HCT116 (cell line): ENCODE results near the gene S100A11. TPM values are rescaled to one million over a fixed set of nuclear protein-coding genes. Genes with fewer than 3 reads are reported as not detected.

Experiments
- ATAC-seq: fragments of 200-7000 bp; cut with Tn5 transposase; 2 replicates; pipeline ENCODE4 v1.9.1; 2020; ENCODE audit warnings: mild to moderate bottlenecking, moderate library complexity
- BruUV-seq: library from RNA; stranded (reverse); fragments of 400-500 nt; replicated peaks from 2 replicates; lab custom pipeline; 2021; lab: Mats Ljungman, UMichigan
- CTCF ChIA-PET: fragments of 300-600 bp; sonication (Branson Sonifier 250); formaldehyde crosslinking; loops from one replicate; lab custom pipeline; 2021; ENCODE audit warnings: antibody characterized with exemption; lab: Charles Lee
- POLR2A ChIA-PET: fragments of 300-600, 350-600 bp; sonication (Branson Sonifier 250); formaldehyde crosslinking; loops from one replicate; lab custom pipeline; 2021; ENCODE audit warnings: antibody characterized with exemption; lab: Charles Lee
- RAD21 ChIA-PET, 2 experiments: fragments of 300-600 bp; sonication (Branson Sonifier 250); formaldehyde crosslinking; loops; one replicate each; lab custom pipeline; 2023; ENCODE audit warnings: low total read pairs in 2 of 2; ENCODE audit not compliant: uncharacterized antibody in 2 of 2, unreplicated experiment in 2 of 2, low non-redundant PET in 1 of 2; lab: Charles Lee
- DNase-seq: peaks from one replicate; pipeline ENCODE4 v3.0.0-alpha.2; 2010; ENCODE audit warnings: low read depth, low spot score
- H2AFZ ChIP-seq: fragments of 200-600 bp; shearing (Covaris generic), sonication (generic); 2 replicates; pipeline ENCODE4 v1.6.1; 2017; ENCODE audit warnings: low read depth, mixed run types, mixed read lengths, antibody characterized with exemption, low read length; ENCODE audit not compliant: poor library complexity, severe bottlenecking
- H3K27ac ChIP-seq: 2 replicates; pipeline ENCODE4 v1.5.1; 2012; ENCODE audit warnings: low read depth, low read length
- H3K27me3 ChIP-seq: fragments of 200-600 bp; sonication (generic); 2 replicates; pipeline ENCODE4 v1.6.1; 2016; ENCODE audit warnings: mixed run types, low read length, mixed read lengths; ENCODE audit not compliant: insufficient read depth
- H3K36me3 ChIP-seq, 2 experiments: fragments of 200-500 bp in 1 of 2; fragments of 200-600 bp in 1 of 2; sonication (Bioruptor generic) in 1 of 2; sonication (generic) in 1 of 2; 2 replicates each; pipeline versions ENCODE4 v1.5.1 to v1.6.1; 2014 to 2016; ENCODE audit warnings: low read length in 2 of 2, inconsistent platforms in 1 of 2, mixed read lengths in 1 of 2, mixed run types in 1 of 2; ENCODE audit not compliant: insufficient read depth in 2 of 2, control insufficient read depth in 1 of 2
- H3K4me1 ChIP-seq, 2 experiments: fragments of 200-600 bp in 1 of 2; sonication (generic) in 1 of 2; 2 replicates each; pipeline versions ENCODE4 v1.5.1 to v1.6.1; 2012 to 2017; ENCODE audit warnings: low read length in 2 of 2, inconsistent platforms in 1 of 2, mild to moderate bottlenecking in 1 of 2, mixed read lengths in 1 of 2, mixed run types in 1 of 2, moderate library complexity in 1 of 2; ENCODE audit not compliant: insufficient read depth in 2 of 2, control insufficient read depth in 1 of 2
- H3K4me2 ChIP-seq: fragments of 200-600 bp; sonication (generic); 2 replicates; pipeline ENCODE4 v1.6.1; 2017; ENCODE audit warnings: mixed run types, low read length, mixed read lengths
- H3K4me3 ChIP-seq, 2 experiments: fragments of 200-600 bp in 1 of 2; sonication (generic) in 1 of 2; replicated peaks in 1 of 2; 2 replicates each; pipeline ENCODE4 v1.5.1; 2011 to 2016; ENCODE audit warnings: low read length in 2 of 2, control low read depth in 1 of 2, low read depth in 1 of 2, mild to moderate bottlenecking in 1 of 2, mixed read lengths in 1 of 2, mixed run types in 1 of 2
- H3K79me2 ChIP-seq: fragments of 200-600 bp; sonication (generic); 2 replicates; pipeline ENCODE4 v1.6.1; 2017; ENCODE audit warnings: mild to moderate bottlenecking, mixed run types, low read length, moderate library complexity, mixed read lengths; ENCODE audit not compliant: insufficient read depth
- H3K9ac ChIP-seq: fragments of 200-600 bp; sonication (generic); 2 replicates; pipeline ENCODE4 v1.6.1; 2016; ENCODE audit warnings: low read length, mixed read lengths
- H3K9me2 ChIP-seq: fragments of 200-600 bp; sonication (generic), shearing (Covaris generic); 2 replicates; pipeline ENCODE4 v1.6.1; 2017; ENCODE audit warnings: mixed run types, mild to moderate bottlenecking, moderate library complexity; ENCODE audit not compliant: insufficient read depth
- H3K9me3 ChIP-seq, 2 experiments: fragments of 200-500 bp in 1 of 2; fragments of 200-600 bp in 1 of 2; sonication (Bioruptor generic) in 1 of 2; sonication (generic) in 1 of 2; 2 replicates each; pipeline ENCODE4 v1.6.1; 2014 to 2017; ENCODE audit warnings: low read length in 2 of 2, mixed read lengths in 2 of 2, inconsistent platforms in 1 of 2, low read depth in 1 of 2, mild to moderate bottlenecking in 1 of 2, mixed run types in 1 of 2, moderate library complexity in 1 of 2; ENCODE audit not compliant: control insufficient read depth in 1 of 2, insufficient read depth in 1 of 2
- H4K20me1 ChIP-seq: fragments of 200-600 bp; sonication (generic), shearing (Covaris generic); 2 replicates; pipeline ENCODE4 v1.6.1; 2017; ENCODE audit warnings: mixed run types, mild to moderate bottlenecking, moderate library complexity; ENCODE audit not compliant: insufficient read depth
- ATF3 ChIP-seq: IDR thresholded peaks from 2 replicates; pipeline ENCODE4 v1.6.1; 2012
- CBX3 ChIP-seq: IDR thresholded peaks from 2 replicates; pipeline ENCODE4 v1.6.1; 2012; ENCODE audit warnings: low read depth
- CEBPB ChIP-seq: IDR thresholded peaks from 2 replicates; pipeline ENCODE4 v1.6.1; 2012; ENCODE audit warnings: low read depth
- EZH2phosphoT487 ChIP-seq: fragments of 200-600 bp; IDR thresholded peaks from 2 replicates; pipeline ENCODE4 v1.6.1; 2018; ENCODE audit warnings: antibody characterized with exemption, borderline replicate concordance
- FOSL1 ChIP-seq: IDR thresholded peaks from 2 replicates; pipeline ENCODE4 v1.6.1; 2012; ENCODE audit warnings: low read depth
- POLR2A ChIP-seq: IDR thresholded peaks from 2 replicates; pipeline ENCODE4 v1.7.0; 2011; ENCODE audit warnings: borderline replicate concordance; ENCODE audit not compliant: insufficient read depth, insufficient read length; ENCODE audit errors: extremely low read depth
- POLR2AphosphoS5 ChIP-seq: IDR thresholded peaks from 2 replicates; pipeline ENCODE4 v1.6.1; 2011; ENCODE audit warnings: mild to moderate bottlenecking, low read depth, low read length, moderate library complexity
- SIN3A ChIP-seq: IDR thresholded peaks from 2 replicates; pipeline ENCODE4 v1.6.1; 2012; ENCODE audit warnings: low read depth
- intact Hi-C: fragments of 100-400 bp; cut with micrococcal nuclease; formaldehyde crosslinking; loops from 2 replicates; pipeline ENCODE4 v1.10.0; 2022
- total RNA-seq: library from RNA; stranded (reverse); gene quantifications from one replicate; pipeline ENCODE4 v1.2.1, GENCODE V29; 2021; ENCODE audit not compliant: unreplicated experiment

S100A11 gene
- total RNA-seq, 1 experiment from 2014 or later: 229 TPM

GRCh38 chr1:152021569-152021968, 15.2 kb downstream of the S100A11 start:
- Histone ChIP-seq H3K9ac (no peak overlapping the region), H3K4me1 (peaks cover 0 to 17% of the 10 kb centered on the region in 2 experiments; a peak in 1 of 4 replicates), H3K79me2 (no peaks in the 10 kb centered on the region), H3K27me3 (no peaks in the 10 kb centered on the region), H3K9me2 (no peaks in the 10 kb centered on the region), H3K27ac (no peak overlapping the region), H3K9me3 (no peaks in the 10 kb centered on the region), H4K20me1 (no peaks in the 10 kb centered on the region), H2AFZ (no peak overlapping the region), H3K4me3 (no peak overlapping the region), H3K4me2 (no peak overlapping the region), H3K36me3 (no peaks in the 10 kb centered on the region)
- CTCF ChIA-PET: no interaction called here
- POLR2A ChIA-PET: no interaction called here
- BruUV-seq: no TSS peak
- intact Hi-C loops: no loop called here
- no peak for DNase-seq
- ATAC-seq: no peak
- TF ChIP-seq ATF3 (no peak), POLR2A (no peak), SIN3A (no peak), POLR2AphosphoS5 (no peak), EZH2phosphoT487 (no peak)
- RAD21 ChIA-PET: no interaction called here

- H2AFZ ChIP-seq: no peak overlapping the region
- H3K27me3 ChIP-seq: no peaks in the 10 kb centered on the region
- H3K9me2 ChIP-seq: no peaks in the 10 kb centered on the region
- no peak overlapping the region for H3K4me2 ChIP-seq
- no peaks in the 10 kb centered on the region for H3K9me3 ChIP-seq
- no peaks in the 10 kb centered on the region for H4K20me1 ChIP-seq
- no peak overlapping the region for H3K9ac ChIP-seq
- RAD21 ChIA-PET: no interaction called here
- TF ChIP-seq FOSL1 (no peak), POLR2AphosphoS5 (no peak), CEBPB (no peak), CBX3 (no peak)
- no peaks in the 10 kb centered on the region for H3K79me2 ChIP-seq
- no peaks in the 10 kb centered on the region for H3K36me3 ChIP-seq
- POLR2A ChIA-PET: no interaction called here
- no peak overlapping the region for H3K4me3 ChIP-seq
- no peak overlapping the region for H3K27ac ChIP-seq
- BruUV-seq: no TSS peak
- CTCF ChIA-PET: no interaction called here
- peaks cover 0 to 17% of the 10 kb centered on the region in 2 experiments; a peak in 1 of 4 replicates for H3K4me1 ChIP-seq
- DNase-seq: no peak
- intact Hi-C loops: no loop called here
- ATAC-seq: no peak
Measured at GRCh38 chr1:152020849-152021248, 16.0 kb downstream of the S100A11 start.
